ENCODE results near the gene DLGAP1.
A peak's percentile ranks its signal among the peaks of the same experiment; 100 is the strongest.

DLGAP1 gene

GRCh38 chr18:3486512-3486911 lies 968.6 kb downstream of the DLGAP1 start:
- Histone ChIP-seq H3K27me3 (ENCODE audit: low read depth, low read length) (no peaks in the 10 kb centered on the region), H3K4me3 (ENCODE audit: low read length) (no peak overlapping the region), H2AFZ (ENCODE audit: low read depth, low read length) (no peak overlapping the region), H3K9ac (ENCODE audit: low read length) (no peak overlapping the region), H3K79me2 (ENCODE audit: low read length) (no peaks in the 10 kb centered on the region), H3K4me2 (ENCODE audit: low read length) (no peak overlapping the region), H3K36me3 (replicated peaks; ENCODE audit: low read depth, low read length) (no peaks in the 10 kb centered on the region), H3K9me3 (ENCODE audit: insufficient read depth, low read length) (no peaks in the 10 kb centered on the region), H3K4me1 (ENCODE audit: low read length) (peaks cover 38% of the 10 kb centered on the region), H4K20me1 (ENCODE audit: insufficient read depth, low read length) (no peaks in the 10 kb centered on the region), H3K27ac (ENCODE audit: low read length) (no peak overlapping the region)
- TF ChIP-seq CTCF (IDR thresholded peaks at IDR 0.05; ENCODE audit: low read depth, low read length): no peak
- TF ChIP-seq EZH2phosphoT487 (IDR thresholded peaks at IDR 0.05; ENCODE audit: low read depth): no peak

- Histone ChIP-seq H4K20me1 (ENCODE audit: insufficient read depth, low read length) (no peaks in the 10 kb centered on the region), H3K36me3 (replicated peaks; ENCODE audit: low read depth, low read length) (no peaks in the 10 kb centered on the region), H3K9me3 (ENCODE audit: insufficient read depth, low read length) (no peaks in the 10 kb centered on the region), H3K4me2 (ENCODE audit: low read length) (peak overlapping the region; percentile 54), H3K79me2 (ENCODE audit: low read length) (no peaks in the 10 kb centered on the region), H3K4me3 (ENCODE audit: low read length) (peak overlapping the region; percentile 19), H2AFZ (ENCODE audit: low read depth, low read length) (0 out of 2 replicates have a peak overlapping the region, but pooled peaks have one; percentile 31), H3K27ac (ENCODE audit: low read length) (peak overlapping the region; percentile 18), H3K27me3 (ENCODE audit: low read depth, low read length) (no peaks in the 10 kb centered on the region), H3K4me1 (ENCODE audit: low read length) (peaks cover 46% of the 10 kb centered on the region), H3K9ac (ENCODE audit: low read length) (peak overlapping the region; percentile 9; the same call in 1 of the 2 replicates)
- no peak for TF ChIP-seq EZH2phosphoT487 (IDR thresholded peaks at IDR 0.05; ENCODE audit: low read depth)
- no peak for TF ChIP-seq CTCF (IDR thresholded peaks at IDR 0.05; ENCODE audit: low read depth, low read length)
Observed at GRCh38 chr18:3485153-3486149, 969.7 kb downstream of the DLGAP1 start.

- Histone ChIP-seq H3K9ac (ENCODE audit: low read length) (peak overlapping the region; percentile 41; the same call in 1 of the 2 replicates), H3K27me3 (ENCODE audit: low read depth, low read length) (no peaks in the 10 kb centered on the region), H3K4me3 (ENCODE audit: low read length) (peak overlapping the region; percentile 34; the same call in 1 of the 2 replicates), H3K4me1 (ENCODE audit: low read length) (peaks cover 37% of the 10 kb centered on the region), H2AFZ (ENCODE audit: low read depth, low read length) (no peak overlapping the region), H3K27ac (ENCODE audit: low read length) (peak overlapping the region; percentile 21; the same call in 1 of the 2 replicates), H4K20me1 (ENCODE audit: insufficient read depth, low read length) (no peaks in the 10 kb centered on the region), H3K36me3 (replicated peaks; ENCODE audit: low read depth, low read length) (no peaks in the 10 kb centered on the region), H3K9me3 (ENCODE audit: insufficient read depth, low read length) (no peaks in the 10 kb centered on the region), H3K4me2 (ENCODE audit: low read length) (peak overlapping the region; percentile 70), H3K79me2 (ENCODE audit: low read length) (no peaks in the 10 kb centered on the region)
- no peak for TF ChIP-seq EZH2phosphoT487 (IDR thresholded peaks at IDR 0.05; ENCODE audit: low read depth)
- no peak for TF ChIP-seq CTCF (IDR thresholded peaks at IDR 0.05; ENCODE audit: low read depth, low read length)
Observed at GRCh38 chr18:3482258-3482657, 972.8 kb downstream of the DLGAP1 start.

- no peaks in the 10 kb centered on the region for H3K27me3 ChIP-seq (ENCODE audit: low read depth, low read length)
- H3K9ac ChIP-seq (ENCODE audit: low read length): peak overlapping the region; percentile 41; the same call in 1 of the 2 replicates
- TF ChIP-seq EZH2phosphoT487 (IDR thresholded peaks at IDR 0.05; ENCODE audit: low read depth) (no peak), CTCF (IDR thresholded peaks at IDR 0.05; ENCODE audit: low read depth, low read length) (peak; percentile 73)
- no peak overlapping the region for H2AFZ ChIP-seq (ENCODE audit: low read depth, low read length)
- peak overlapping the region; percentile 70 for H3K4me2 ChIP-seq (ENCODE audit: low read length)
- H3K79me2 ChIP-seq (ENCODE audit: low read length): no peaks in the 10 kb centered on the region
- peak overlapping the region; percentile 34; the same call in 1 of the 2 replicates for H3K4me3 ChIP-seq (ENCODE audit: low read length)
- peak overlapping the region; percentile 21; the same call in 1 of the 2 replicates for H3K27ac ChIP-seq (ENCODE audit: low read length)
- peaks cover 37% of the 10 kb centered on the region for H3K4me1 ChIP-seq (ENCODE audit: low read length)
- no peaks in the 10 kb centered on the region for H4K20me1 ChIP-seq (ENCODE audit: insufficient read depth, low read length)
- no peaks in the 10 kb centered on the region for H3K36me3 ChIP-seq (replicated peaks; ENCODE audit: low read depth, low read length)
- H3K9me3 ChIP-seq (ENCODE audit: insufficient read depth, low read length): no peaks in the 10 kb centered on the region
Observed at GRCh38 chr18:3481696-3482210, 973.4 kb downstream of the DLGAP1 start.
